IMR-90 (cell line): ENCODE measurements around the gene AJAP1. TPM values are rescaled to one million over a fixed set of nuclear protein-coding genes. Genes with fewer than 3 reads are reported as not detected.

Experiments
- ATAC-seq: fragments of 200-7000 bp; cut with Tn5 transposase; 2 replicates; pipeline ENCODE4 v1.9.1; 2020; ENCODE audit warnings: low read depth, mild to moderate bottlenecking, moderate library complexity
- BruUV-seq: library from RNA; stranded (reverse); fragments of 400-500 nt; replicated peaks from 2 replicates; lab custom pipeline; 2021; lab: Mats Ljungman, UMichigan
- CTCF ChIA-PET: fragments of 300-600 bp; formaldehyde crosslinking; extraction: SDS; loops from one replicate; lab custom pipeline; 2021; ENCODE audit warnings: antibody characterized with exemption; lab: Yijun Ruan, JAX
- POLR2A ChIA-PET: fragments of 300-600 bp; sonication (Branson Sonifier 250); formaldehyde crosslinking; loops from one replicate; lab custom pipeline; 2022; ENCODE audit warnings: antibody characterized with exemption; ENCODE audit not compliant: unreplicated experiment; lab: Charles Lee
- DNase-seq: peaks from one replicate; pipeline ENCODE4 v3.0.0; 2013
- H2AFZ ChIP-seq: replicated peaks from 2 replicates; pipeline ENCODE3; 2013; ENCODE audit warnings: low read length, mild to moderate bottlenecking; ENCODE audit not compliant: poor library complexity
- H2AK5ac ChIP-seq: 2 replicates; pipeline ENCODE4 v1.6.1; 2013; ENCODE audit warnings: low read depth, low read length, inconsistent platforms
- H2AK9ac ChIP-seq: replicated peaks from 2 replicates; pipeline ENCODE3; 2013; ENCODE audit warnings: mild to moderate bottlenecking, low read depth, low read length, moderate library complexity; ENCODE audit not compliant: poor library complexity
- H2BK120ac ChIP-seq: 2 replicates; pipeline ENCODE4 v1.6.1; 2013; ENCODE audit warnings: low read depth, low read length, inconsistent platforms
- H2BK15ac ChIP-seq: 3 replicates; pipeline ENCODE4 v1.6.1; 2013; ENCODE audit warnings: low read depth, low read length, inconsistent platforms
- H2BK20ac ChIP-seq: 2 replicates; pipeline ENCODE4 v1.6.1; 2013; ENCODE audit warnings: low read depth, mild to moderate bottlenecking, inconsistent platforms, low read length, moderate library complexity
- H2BK5ac ChIP-seq: 2 replicates; pipeline ENCODE4 v1.6.1; 2013; ENCODE audit warnings: mild to moderate bottlenecking, low read depth, low read length, inconsistent platforms; ENCODE audit not compliant: poor library complexity, severe bottlenecking
- H3K14ac ChIP-seq: replicated peaks from 2 replicates; pipeline ENCODE4 v1.6.1; 2013; ENCODE audit warnings: low read depth, low read length, inconsistent platforms
- H3K18ac ChIP-seq: 2 replicates; pipeline ENCODE4 v1.6.1; 2013; ENCODE audit warnings: low read depth, low read length, control low read depth
- H3K23ac ChIP-seq: 2 replicates; pipeline ENCODE4 v1.6.1; 2013; ENCODE audit warnings: low read depth, low read length, inconsistent platforms
- H3K27ac ChIP-seq: 2 replicates; pipeline ENCODE4 v1.5.1; 2013; ENCODE audit warnings: mild to moderate bottlenecking, control low read depth, low read length; ENCODE audit not compliant: insufficient read depth
- H3K27me3 ChIP-seq: 2 replicates; pipeline ENCODE4 v1.6.1; 2013; ENCODE audit warnings: low read length; ENCODE audit not compliant: control insufficient read depth, insufficient read depth
- H3K36me3 ChIP-seq: 2 replicates; pipeline ENCODE4 v1.6.1; 2013; ENCODE audit warnings: low read length, mixed read lengths; ENCODE audit not compliant: control insufficient read depth, insufficient read depth
- H3K4ac ChIP-seq: 2 replicates; pipeline ENCODE4 v1.6.1; 2013; ENCODE audit warnings: low read depth, low read length, inconsistent platforms
- H3K4me1 ChIP-seq: 2 replicates; pipeline ENCODE4 v1.6.1; 2013; ENCODE audit warnings: low read length, mixed read lengths; ENCODE audit not compliant: control insufficient read depth, insufficient read depth
- H3K4me2 ChIP-seq: 2 replicates; pipeline ENCODE4 v1.6.1; 2013; ENCODE audit warnings: low read depth, mild to moderate bottlenecking, control low read depth, low read length, moderate library complexity
- H3K4me3 ChIP-seq: 2 replicates; pipeline ENCODE4 v1.5.1; 2013; ENCODE audit warnings: low read depth, mild to moderate bottlenecking, control low read depth, low read length, moderate library complexity; ENCODE audit not compliant: insufficient read depth
- H3K56ac ChIP-seq: 2 replicates; pipeline ENCODE4 v1.6.1; 2013; ENCODE audit warnings: low read length, inconsistent platforms; ENCODE audit not compliant: insufficient read depth; ENCODE audit errors: extremely low read depth
- H3K79me1 ChIP-seq, 2 experiments: 2 replicates each; pipeline ENCODE4 v1.6.1; 2013; ENCODE audit warnings: low read length in 2 of 2, inconsistent platforms in 1 of 2, low read depth in 1 of 2
- H3K9ac ChIP-seq: 2 replicates; pipeline ENCODE4 v1.6.1; 2013; ENCODE audit warnings: low read depth, low read length, control low read depth
- H3K9me1 ChIP-seq: 2 replicates; pipeline ENCODE4 v1.6.1; 2013; ENCODE audit warnings: low read length, inconsistent platforms; ENCODE audit not compliant: insufficient read depth
- H3K9me3 ChIP-seq: 2 replicates; pipeline ENCODE4 v1.6.1; 2013; ENCODE audit warnings: low read length; ENCODE audit not compliant: control insufficient read depth, insufficient read depth
- H4K20me1 ChIP-seq: 2 replicates; pipeline ENCODE4 v1.6.1; 2013; ENCODE audit warnings: low read length, inconsistent platforms; ENCODE audit not compliant: insufficient read depth
- H4K5ac ChIP-seq: 2 replicates; pipeline ENCODE4 v1.6.1; 2013; ENCODE audit warnings: mild to moderate bottlenecking, low read depth, low read length, control low read depth
- H4K8ac ChIP-seq, 2 experiments: 2 replicates each; pipeline ENCODE4 v1.6.1; 2013; ENCODE audit warnings: low read depth in 2 of 2, low read length in 2 of 2, control low read depth in 1 of 2, inconsistent platforms in 1 of 2
- H4K91ac ChIP-seq: 2 replicates; pipeline ENCODE4 v1.6.1; 2013; ENCODE audit warnings: low read depth, low read length, inconsistent platforms; ENCODE audit not compliant: insufficient read depth
- CTCF ChIP-seq: conservative IDR thresholded peaks from 2 replicates; pipeline ENCODE4 v1.5.1; 2012; ENCODE audit warnings: mild to moderate bottlenecking, low read depth, low read length, improper control_type of control experiment
- MAZ ChIP-seq: IDR thresholded peaks from 2 replicates; pipeline ENCODE4 v1.6.1; 2012; ENCODE audit warnings: low read depth, mild to moderate bottlenecking, low read length, improper control_type of control experiment, moderate library complexity, borderline replicate concordance
- POLR2A ChIP-seq: IDR thresholded peaks from 2 replicates; pipeline ENCODE4 v1.6.1; 2012; ENCODE audit warnings: mild to moderate bottlenecking, low read depth, low read length
- RCOR1 ChIP-seq: IDR thresholded peaks from 2 replicates; pipeline ENCODE4 v1.6.1; 2012; ENCODE audit warnings: mild to moderate bottlenecking, low read length, improper control_type of control experiment; ENCODE audit not compliant: insufficient replicate concordance
- WGBS, 2 experiments: methylation state at CpG; one replicate each; pipeline versions ENCODE4 v1.1.5 to v1.1.7; 2013; ENCODE audit warnings: missing lambda C conversion rate in 2 of 2; ENCODE audit not compliant: insufficient read length in 1 of 2; ENCODE audit errors: extremely low coverage in 2 of 2; 5-methylcytosine and 5-hydroxymethylcytosine counted together
- dilution Hi-C: fragments of 300-500 bp; cut with HindIII; formaldehyde crosslinking; loops from one replicate; pipeline ENCODE4 v1.14.3; 2018; ENCODE audit warnings: low sequenced_read_pairs; ENCODE audit not compliant: unreplicated experiment
- in situ Hi-C: fragments of 300-500 bp; cut with MboI; formaldehyde crosslinking; loops from 3 replicates; pipeline ENCODE4 v1.14.3; 2019; ENCODE audit warnings: low sequenced_read_pairs, inconsistent platforms, mixed read lengths
- intact Hi-C: fragments of 100-400 bp; cut with micrococcal nuclease; formaldehyde crosslinking; loops from 2 replicates; pipeline ENCODE4 v1.10.0; 2022
- polyA plus RNA-seq, 3 experiments: library from polyadenylated mRNA; depleted of rRNA; stranded (reverse); fragments of >200 nt; gene quantifications; 2 replicates each; pipeline ENCODE4 v1.2.3, GENCODE V29; 2012; ENCODE audit warnings: low replicate concordance in 1 of 3
- total RNA-seq: library from RNA; depleted of rRNA; stranded (reverse); fragments of >200 nt; gene quantifications from 2 replicates; pipeline ENCODE4 v1.2.3, GENCODE V29; 2012
- TF ChIP-seq, protein P1 (sequence below): fragments of 150-350 bp; IDR thresholded peaks from 2 replicates; pipeline ENCODE4 v1.6.1; 2017; ENCODE audit warnings: mild to moderate bottlenecking, antibody characterized with exemption, low read length, low read depth

Gene AJAP1
- total and polyA plus RNA-seq, 2 of the 4 experiments (the other 2 are of a cell fraction): under 0.01 to 0.02 TPM

DNA sequence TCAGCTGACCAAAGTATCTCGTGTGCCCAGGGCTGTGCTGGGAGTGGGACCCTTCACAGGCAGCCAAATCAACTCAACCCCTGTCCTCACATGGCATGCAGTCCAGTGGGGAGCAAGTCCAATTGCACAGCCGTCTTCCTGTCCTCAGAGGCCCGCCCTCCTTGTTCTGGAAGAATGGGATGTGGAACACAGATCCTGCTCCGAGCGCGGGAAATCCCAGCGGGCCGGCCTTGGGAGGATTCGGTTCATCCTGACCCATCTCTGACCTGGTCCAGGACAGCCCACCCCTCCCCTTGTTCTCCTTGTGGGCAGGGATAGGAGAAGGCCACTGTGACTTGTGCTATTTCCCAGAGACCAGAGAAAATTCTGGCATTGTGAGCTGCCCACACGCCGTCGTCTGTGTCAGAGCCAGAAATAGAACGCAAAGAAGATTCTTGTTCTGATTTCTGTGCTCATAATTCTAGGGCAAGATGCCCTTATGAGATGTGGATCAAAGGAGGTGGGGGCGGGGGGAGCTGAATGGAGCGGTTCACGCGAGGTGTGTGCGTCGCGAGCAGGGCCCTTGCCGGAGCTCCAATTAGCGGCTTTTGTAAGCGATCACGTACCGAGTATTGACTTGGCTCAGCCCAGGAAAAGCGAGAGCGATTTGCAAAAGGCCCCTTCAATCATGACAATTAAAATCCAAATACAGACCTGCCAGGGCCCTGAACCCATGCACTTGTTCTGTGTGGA is 79.2 kb downstream of the AJAP1 start:
- no peaks in the 10 kb centered on the region for H3K27me3 ChIP-seq
- no peaks in the 10 kb centered on the region for H3K36me3 ChIP-seq
- WGBS, 2 experiments: 89% methylated on average over 15 of the region's 27 CpGs; no CpG with 5 or more reads in 1 of the 2 experiments
- no peak overlapping the region for H2BK5ac ChIP-seq
- H3K9me1 ChIP-seq: no peaks in the 10 kb centered on the region
- in situ Hi-C loops: no loop called here
- H2BK15ac ChIP-seq: no peak overlapping the region
- H2BK120ac ChIP-seq: no peak overlapping the region
- TF ChIP-seq, protein P1, sequence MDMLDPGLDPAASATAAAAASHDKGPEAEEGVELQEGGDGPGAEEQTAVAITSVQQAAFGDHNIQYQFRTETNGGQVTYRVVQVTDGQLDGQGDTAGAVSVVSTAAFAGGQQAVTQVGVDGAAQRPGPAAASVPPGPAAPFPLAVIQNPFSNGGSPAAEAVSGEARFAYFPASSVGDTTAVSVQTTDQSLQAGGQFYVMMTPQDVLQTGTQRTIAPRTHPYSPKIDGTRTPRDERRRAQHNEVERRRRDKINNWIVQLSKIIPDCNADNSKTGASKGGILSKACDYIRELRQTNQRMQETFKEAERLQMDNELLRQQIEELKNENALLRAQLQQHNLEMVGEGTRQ: no peak
- TF ChIP-seq RCOR1: no peak
- TF ChIP-seq POLR2A: no peak
- no peak for TF ChIP-seq MAZ
- TF ChIP-seq CTCF: no peak
- H4K5ac ChIP-seq: no peak overlapping the region
- H3K23ac ChIP-seq: no peak overlapping the region
- no peak overlapping the region for H3K9ac ChIP-seq
- intact Hi-C loops: no loop called here
- H3K4me2 ChIP-seq: no peak overlapping the region
- H2AFZ ChIP-seq: no peak overlapping the region
- BruUV-seq: no TSS peak
- H3K18ac ChIP-seq: no peak overlapping the region
- no peak overlapping the region for H3K4me3 ChIP-seq
- H2BK20ac ChIP-seq: no peak overlapping the region
- ATAC-seq (no peak), DNase-seq (no peak)
- no peak overlapping the region for H2AK5ac ChIP-seq
- no peak overlapping the region for H3K4ac ChIP-seq
- H3K56ac ChIP-seq: no peak overlapping the region
- no peak overlapping the region for H3K14ac ChIP-seq
- CTCF ChIA-PET: no interaction called here
- H4K20me1 ChIP-seq: no peaks in the 10 kb centered on the region
- no peak overlapping the region for H3K27ac ChIP-seq
- H3K79me1 ChIP-seq: no peaks in the 10 kb centered on the region
- H3K4me1 ChIP-seq: no peaks in the 10 kb centered on the region
- no peak overlapping the region for H2AK9ac ChIP-seq
- H4K8ac ChIP-seq: no peak overlapping the region
- peaks cover 51% of the 10 kb centered on the region for H3K9me3 ChIP-seq
- POLR2A ChIA-PET: no interaction called here
- H4K91ac ChIP-seq: no peak overlapping the region
- dilution Hi-C loops: no loop called here
